AG04449 (cell line): ENCODE data around the gene MACIR.

Experiments
- CTCF ChIA-PET: fragments of 350-600 bp; formaldehyde crosslinking; extraction: SDS; loops from one replicate; lab custom pipeline; 2021; ENCODE audit warnings: antibody characterized with exemption; lab: Yijun Ruan, JAX
- POLR2A ChIA-PET: fragments of 400-600, 350-600 bp; formaldehyde crosslinking; extraction: SDS; loops from one replicate; lab custom pipeline; 2020; ENCODE audit warnings: antibody characterized with exemption, inconsistent platforms; lab: Yijun Ruan, JAX
- DNase-seq: peaks from one replicate; pipeline ENCODE4 v3.0.0-alpha.2; 2010; ENCODE audit warnings: low read depth, low spot score
- H3K4me3 ChIP-seq: 2 replicates; pipeline ENCODE4 v1.5.1; 2011; ENCODE audit warnings: low read depth, mild to moderate bottlenecking, control low read depth, low read length
- TF ChIP-seq, protein P1 (sequence below): IDR thresholded peaks from one replicate; pipeline ENCODE4 v1.5.1; 2011; ENCODE audit warnings: mild to moderate bottlenecking, moderate library complexity, low read length, control low read depth, inconsistent platforms; ENCODE audit not compliant: insufficient read depth; ENCODE audit errors: missing control alignments

Gene MACIR

DNA sequence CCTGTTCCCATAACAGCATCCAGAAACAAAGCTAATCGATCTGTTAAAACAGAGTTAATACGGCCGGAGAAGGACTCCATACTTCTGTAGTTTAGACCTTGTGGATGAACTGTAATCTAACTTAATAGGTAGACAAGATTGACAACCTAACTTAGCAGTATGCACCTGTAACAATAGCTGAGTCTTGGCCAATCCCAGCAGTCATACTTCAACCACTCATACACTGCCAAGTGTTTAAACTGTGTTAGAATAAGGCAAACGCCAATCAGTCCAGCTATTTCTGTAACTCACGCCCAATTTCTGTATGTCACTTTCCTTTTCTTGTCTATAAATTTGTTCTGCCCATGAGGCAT, 33.7 kb upstream of the MACIR start:
- ChIA-PET POLR2A (interaction anchor here (0.9 kb wide), 1 partner anchor 34 kb away, joined by 3 read pairs; the partner anchor contains the start of gene MACIR), CTCF (interaction anchor here (0.6 to 4.6 kb wide), 26 partner anchors 8 to 689 kb away, joined by 3 to 58 read pairs (median 5); partner anchors contain the start of gene PPIP5K2)
- no peak for DNase-seq
- TF ChIP-seq, protein P1, sequence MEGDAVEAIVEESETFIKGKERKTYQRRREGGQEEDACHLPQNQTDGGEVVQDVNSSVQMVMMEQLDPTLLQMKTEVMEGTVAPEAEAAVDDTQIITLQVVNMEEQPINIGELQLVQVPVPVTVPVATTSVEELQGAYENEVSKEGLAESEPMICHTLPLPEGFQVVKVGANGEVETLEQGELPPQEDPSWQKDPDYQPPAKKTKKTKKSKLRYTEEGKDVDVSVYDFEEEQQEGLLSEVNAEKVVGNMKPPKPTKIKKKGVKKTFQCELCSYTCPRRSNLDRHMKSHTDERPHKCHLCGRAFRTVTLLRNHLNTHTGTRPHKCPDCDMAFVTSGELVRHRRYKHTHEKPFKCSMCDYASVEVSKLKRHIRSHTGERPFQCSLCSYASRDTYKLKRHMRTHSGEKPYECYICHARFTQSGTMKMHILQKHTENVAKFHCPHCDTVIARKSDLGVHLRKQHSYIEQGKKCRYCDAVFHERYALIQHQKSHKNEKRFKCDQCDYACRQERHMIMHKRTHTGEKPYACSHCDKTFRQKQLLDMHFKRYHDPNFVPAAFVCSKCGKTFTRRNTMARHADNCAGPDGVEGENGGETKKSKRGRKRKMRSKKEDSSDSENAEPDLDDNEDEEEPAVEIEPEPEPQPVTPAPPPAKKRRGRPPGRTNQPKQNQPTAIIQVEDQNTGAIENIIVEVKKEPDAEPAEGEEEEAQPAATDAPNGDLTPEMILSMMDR, result no peak
- H3K4me3 ChIP-seq, result no peak overlapping the region

DNA sequence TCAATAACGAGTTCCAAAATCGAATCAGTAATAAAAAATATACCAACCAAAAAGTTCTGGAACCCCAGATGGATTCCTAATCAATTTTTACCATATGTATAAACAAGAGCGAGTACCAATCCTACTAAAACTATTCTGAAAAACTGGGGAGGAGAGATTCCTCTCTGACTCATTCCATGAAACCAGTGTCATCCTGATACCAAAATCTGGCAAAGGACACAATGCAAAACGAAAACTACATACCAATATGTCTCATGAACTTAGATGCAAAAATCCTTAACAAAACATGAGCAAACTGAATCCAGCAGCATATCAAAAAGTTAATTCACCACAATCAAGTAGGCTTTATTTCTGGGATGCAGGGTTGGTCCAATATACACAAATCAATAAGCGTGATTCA, 30.5 kb upstream of the MACIR start:
- H3K4me3 ChIP-seq, result no peak overlapping the region
- POLR2A ChIA-PET, result no interaction called here
- DNase-seq, result no peak
- CTCF ChIA-PET, result no interaction called here
- TF ChIP-seq, protein P1, result no peak

DNA sequence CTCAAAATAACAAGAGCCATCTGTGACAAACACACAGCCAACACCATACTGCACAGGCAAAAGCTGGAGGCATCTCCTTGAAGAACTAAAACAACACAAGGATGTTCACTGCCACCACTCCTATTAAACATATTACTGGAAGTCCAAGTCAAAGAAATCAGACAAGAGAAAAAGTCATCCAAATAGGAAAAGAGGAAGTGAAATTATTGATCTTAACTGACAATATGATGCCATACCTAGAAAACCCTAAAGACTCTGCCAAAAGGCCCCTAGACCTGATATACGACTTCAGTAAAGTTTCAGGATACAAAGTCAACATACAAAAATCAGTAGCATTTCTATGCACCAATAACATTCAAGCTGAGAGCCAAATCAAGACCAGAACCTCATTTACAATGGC, 30.0 kb upstream of the MACIR start:
- DNase-seq, result no peak
- CTCF ChIA-PET, result no interaction called here
- POLR2A ChIA-PET, result no interaction called here
- no peak overlapping the region for H3K4me3 ChIP-seq
- TF ChIP-seq, protein P1, result no peak

DNA sequence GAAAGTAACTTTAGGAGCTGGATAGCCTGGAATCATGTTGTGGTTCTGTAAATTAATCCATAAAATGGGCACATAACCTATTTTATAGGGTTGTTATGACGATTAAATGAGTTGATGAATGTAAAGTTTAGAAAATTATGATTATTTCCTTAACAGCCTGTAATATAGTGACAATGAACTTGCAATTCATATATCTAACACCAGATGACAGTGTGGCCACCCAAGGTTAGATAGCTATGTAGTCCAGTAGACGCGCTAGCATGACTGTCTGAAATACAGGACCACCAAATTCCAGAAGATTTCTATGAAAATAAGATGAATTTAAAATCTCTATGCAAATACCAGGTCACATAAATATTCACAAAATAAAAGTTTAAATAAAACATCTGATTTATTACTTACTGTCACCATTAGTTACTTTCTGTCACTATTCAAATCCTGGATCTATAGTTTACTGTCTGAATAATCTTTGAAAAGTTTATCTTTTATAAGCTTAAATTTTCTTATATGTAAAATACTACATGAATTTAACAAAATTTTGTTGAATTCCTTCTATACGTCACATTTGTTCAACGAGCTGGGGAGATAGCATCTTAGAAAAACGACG, 26.1 kb upstream of the MACIR start:
- no peak overlapping the region for H3K4me3 ChIP-seq
- POLR2A ChIA-PET, result no interaction called here

DNA sequence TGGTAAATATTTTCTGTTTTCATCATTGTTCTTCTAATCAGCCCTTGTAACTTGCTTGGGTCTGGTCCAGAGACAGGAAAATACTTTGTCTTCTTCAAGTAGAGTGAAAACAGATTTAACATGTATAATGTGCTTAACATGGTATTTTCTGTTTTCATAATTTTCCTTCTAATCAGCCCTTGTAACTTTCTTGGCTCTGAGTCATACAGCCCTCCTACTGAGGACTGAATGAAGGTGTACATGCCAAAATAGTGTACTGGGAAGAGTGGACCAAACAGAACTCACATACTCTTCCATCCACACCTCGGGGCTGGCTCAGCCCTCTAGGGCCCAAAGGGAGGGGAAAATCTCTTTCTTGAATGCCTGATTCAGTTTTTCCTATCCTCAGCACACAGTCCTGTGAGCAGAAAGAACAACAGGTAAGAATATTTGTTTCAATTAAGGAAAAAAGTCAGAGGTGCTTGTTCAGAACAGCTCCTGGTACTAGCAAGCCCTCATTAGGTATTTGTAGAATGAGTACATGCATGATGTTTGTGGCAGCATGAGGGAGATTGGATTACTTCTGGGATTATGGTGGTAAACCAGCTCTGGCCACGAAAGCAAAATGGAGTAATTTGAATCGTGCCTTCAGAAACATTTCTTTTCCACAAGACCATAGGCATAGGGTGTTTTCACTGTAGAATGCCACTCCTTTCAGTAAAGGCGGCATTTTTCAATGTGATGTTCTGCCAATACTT, 24.2 kb upstream of the MACIR start:
- CTCF ChIA-PET, result interaction anchor here (1.7 to 2.5 kb wide), 3 partner anchors 12 to 242 kb away, joined by 6 to 18 read pairs (median 11); no protein-coding TSS in a partner anchor
- no peak for DNase-seq
- TF ChIP-seq, protein P1, result no peak
- POLR2A ChIA-PET, result no interaction called here
- H3K4me3 ChIP-seq, result no peak overlapping the region

More for the DNA sequence above, 26.1 kb upstream of the MACIR start:
- no peak for DNase-seq
- CTCF ChIA-PET, result interaction anchor here (0.7 to 3.5 kb wide), 23 partner anchors 9 to 947 kb away, joined by 3 to 145 read pairs (median 4); partner anchors contain the start of gene MACIR
- TF ChIP-seq, protein P1, result peak; percentile 38

DNA sequence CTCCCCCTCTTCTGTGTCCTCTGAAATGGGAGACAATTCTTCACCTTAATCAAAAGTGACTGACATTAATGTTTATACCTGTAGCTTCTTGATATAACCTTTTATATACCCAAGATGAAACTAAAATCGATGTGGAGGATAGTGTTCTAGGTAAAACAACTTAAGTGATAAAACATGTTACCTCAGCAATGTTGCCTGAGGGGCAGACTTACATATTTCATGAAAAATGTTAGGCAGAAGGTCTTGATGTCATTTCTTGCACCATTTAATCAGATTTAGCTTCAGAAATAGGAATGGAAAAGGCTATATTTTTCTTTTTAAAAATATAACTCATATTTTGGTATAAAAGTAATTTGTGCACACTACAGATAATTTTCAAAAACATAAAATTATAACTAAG, 22.7 kb upstream of the MACIR start:
- TF ChIP-seq, protein P1, result no peak
- POLR2A ChIA-PET, result no interaction called here
- CTCF ChIA-PET, result interaction anchor here (1.0 to 2.5 kb wide), 2 partner anchors 11 to 240 kb away, joined by 5 to 18 read pairs; no protein-coding TSS in a partner anchor
- no peak overlapping the region for H3K4me3 ChIP-seq
- no peak for DNase-seq
